GM18508 (cell line): ENCODE results near the gene LYST.
"Not testable (repeated sequence)": the region's sequence is repeated elsewhere in the genome, so short reads cannot be mapped to it uniquely, and the experiment has no call there.

Experiments used
- ATAC-seq: cut with Tn5 transposase; IDR thresholded peaks from one replicate; pipeline ENCODE4 v1.9.1; 2021; ENCODE audit warnings: moderate number of reproducible peaks; ENCODE audit not compliant: insufficient read depth, unreplicated experiment

The LYST gene, protein sequence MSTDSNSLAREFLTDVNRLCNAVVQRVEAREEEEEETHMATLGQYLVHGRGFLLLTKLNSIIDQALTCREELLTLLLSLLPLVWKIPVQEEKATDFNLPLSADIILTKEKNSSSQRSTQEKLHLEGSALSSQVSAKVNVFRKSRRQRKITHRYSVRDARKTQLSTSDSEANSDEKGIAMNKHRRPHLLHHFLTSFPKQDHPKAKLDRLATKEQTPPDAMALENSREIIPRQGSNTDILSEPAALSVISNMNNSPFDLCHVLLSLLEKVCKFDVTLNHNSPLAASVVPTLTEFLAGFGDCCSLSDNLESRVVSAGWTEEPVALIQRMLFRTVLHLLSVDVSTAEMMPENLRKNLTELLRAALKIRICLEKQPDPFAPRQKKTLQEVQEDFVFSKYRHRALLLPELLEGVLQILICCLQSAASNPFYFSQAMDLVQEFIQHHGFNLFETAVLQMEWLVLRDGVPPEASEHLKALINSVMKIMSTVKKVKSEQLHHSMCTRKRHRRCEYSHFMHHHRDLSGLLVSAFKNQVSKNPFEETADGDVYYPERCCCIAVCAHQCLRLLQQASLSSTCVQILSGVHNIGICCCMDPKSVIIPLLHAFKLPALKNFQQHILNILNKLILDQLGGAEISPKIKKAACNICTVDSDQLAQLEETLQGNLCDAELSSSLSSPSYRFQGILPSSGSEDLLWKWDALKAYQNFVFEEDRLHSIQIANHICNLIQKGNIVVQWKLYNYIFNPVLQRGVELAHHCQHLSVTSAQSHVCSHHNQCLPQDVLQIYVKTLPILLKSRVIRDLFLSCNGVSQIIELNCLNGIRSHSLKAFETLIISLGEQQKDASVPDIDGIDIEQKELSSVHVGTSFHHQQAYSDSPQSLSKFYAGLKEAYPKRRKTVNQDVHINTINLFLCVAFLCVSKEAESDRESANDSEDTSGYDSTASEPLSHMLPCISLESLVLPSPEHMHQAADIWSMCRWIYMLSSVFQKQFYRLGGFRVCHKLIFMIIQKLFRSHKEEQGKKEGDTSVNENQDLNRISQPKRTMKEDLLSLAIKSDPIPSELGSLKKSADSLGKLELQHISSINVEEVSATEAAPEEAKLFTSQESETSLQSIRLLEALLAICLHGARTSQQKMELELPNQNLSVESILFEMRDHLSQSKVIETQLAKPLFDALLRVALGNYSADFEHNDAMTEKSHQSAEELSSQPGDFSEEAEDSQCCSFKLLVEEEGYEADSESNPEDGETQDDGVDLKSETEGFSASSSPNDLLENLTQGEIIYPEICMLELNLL (N-terminal part only)

DNA sequence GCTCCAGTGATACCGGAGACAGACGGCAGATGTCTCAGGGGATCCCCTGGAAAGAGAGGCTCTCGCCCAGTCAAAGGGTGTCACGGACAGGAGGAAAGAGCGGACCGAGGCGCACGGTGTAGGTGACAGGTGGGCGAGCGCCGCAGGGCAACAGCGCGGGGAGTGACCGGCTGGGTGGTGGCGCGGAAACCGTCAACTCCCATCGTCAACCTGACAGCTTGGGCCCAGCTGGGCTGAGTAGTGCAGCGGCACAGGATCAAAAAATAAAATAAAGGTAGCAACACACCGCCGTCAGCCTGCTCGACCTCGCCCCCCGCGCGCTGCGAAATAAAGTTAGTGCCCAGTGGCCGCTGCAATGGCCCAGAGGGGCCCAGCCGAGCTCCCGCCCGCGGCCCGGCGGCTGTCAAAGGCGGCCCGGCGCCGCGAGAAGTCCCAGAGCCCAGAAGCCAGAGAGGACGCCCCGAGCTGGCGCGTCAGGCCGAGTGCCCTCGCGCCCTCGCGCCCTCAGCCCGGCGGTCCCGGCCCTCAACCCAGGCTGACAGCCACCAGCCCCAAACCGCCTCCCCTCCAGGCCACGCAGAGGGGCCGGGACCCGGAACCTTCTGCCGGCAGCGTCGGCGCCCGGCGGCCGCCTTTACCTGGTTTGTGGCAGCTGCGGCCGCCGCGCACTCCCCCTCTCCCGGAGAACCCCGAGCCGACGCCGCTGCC lies at the start of gene LYST:
Gene LYST (minus strand): TSS at position 702 of the 708 bp plus-strand sequence. CDS start 36,489 bp downstream, outside the sequence.
- ATAC-seq = peak; percentile 39

DNA sequence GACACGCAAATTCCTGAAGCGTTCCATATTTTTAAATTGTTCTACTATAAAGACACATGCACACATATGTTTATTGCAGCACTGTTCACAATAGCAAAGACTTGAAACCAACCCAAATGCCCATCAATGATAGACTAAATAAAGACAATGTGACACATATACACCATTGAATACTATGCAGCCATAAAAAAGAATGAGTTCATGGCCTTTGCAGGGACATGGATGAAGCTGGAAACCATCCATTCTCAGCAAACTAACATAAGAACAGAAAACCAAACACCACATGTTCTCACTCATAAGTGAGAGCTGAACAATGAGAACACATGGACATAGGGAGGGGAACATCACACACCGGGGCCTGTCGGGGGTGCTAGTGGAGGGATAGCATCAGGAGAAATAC lies 48.8 kb upstream of the LYST start:
- not testable (repeated sequence) for ATAC-seq

DNA sequence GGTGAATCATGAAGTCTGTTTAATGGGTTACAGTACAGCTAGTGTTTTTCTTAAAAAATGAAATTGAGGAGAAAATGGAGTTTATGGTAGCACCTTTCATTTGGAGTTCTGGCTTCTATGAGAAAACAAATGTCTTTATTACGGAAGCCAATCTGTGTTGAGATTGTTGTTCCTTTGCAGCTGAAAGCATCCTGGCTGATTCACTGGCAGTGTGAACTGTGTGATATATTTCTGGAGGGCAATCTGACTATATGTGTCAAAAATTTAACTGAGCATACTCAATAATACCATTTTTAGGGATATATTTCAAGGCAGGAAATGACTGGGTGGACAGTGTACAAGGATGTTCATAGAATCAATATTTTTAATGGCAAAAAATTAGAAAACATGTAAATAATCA lies 46.6 kb upstream of the LYST start:
- ATAC-seq = no peak

DNA sequence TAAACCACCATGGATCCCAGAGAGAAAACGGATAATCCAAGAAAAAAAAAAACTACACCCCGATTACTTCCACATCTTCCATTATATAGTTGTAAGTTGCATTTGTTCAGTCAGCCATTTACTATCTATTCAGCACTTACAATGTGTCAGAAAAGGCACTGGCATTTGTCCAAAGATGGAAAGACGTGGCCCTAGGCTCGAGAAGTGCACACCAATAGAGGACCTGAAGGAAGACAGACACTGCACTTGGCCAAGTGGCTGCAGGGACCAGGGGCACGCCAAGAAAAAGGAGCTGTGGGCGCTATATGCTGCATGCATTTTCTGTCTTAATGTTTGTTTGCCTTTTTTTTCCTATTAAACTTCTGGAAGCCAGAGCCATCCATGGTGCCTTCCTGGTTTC lies 45.2 kb upstream of the LYST start:
- ATAC-seq = no peak

DNA sequence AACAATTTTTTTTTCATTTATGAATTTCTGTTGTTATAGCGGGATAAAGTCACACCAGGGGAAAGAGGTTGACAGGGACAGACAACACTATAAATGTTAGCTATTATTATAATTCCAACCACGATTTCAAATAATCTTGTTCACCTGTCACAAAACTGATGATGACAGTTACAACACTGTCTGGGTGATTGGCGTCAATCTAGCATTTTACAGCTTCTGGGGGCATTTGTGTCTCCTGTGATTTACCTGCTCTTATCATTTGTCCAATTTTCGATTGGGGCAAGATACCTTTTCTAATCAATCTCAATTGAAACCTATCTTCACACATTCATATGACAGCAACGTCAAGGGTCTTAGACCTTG lies 44.6 kb upstream of the LYST start:
- no peak for ATAC-seq

DNA sequence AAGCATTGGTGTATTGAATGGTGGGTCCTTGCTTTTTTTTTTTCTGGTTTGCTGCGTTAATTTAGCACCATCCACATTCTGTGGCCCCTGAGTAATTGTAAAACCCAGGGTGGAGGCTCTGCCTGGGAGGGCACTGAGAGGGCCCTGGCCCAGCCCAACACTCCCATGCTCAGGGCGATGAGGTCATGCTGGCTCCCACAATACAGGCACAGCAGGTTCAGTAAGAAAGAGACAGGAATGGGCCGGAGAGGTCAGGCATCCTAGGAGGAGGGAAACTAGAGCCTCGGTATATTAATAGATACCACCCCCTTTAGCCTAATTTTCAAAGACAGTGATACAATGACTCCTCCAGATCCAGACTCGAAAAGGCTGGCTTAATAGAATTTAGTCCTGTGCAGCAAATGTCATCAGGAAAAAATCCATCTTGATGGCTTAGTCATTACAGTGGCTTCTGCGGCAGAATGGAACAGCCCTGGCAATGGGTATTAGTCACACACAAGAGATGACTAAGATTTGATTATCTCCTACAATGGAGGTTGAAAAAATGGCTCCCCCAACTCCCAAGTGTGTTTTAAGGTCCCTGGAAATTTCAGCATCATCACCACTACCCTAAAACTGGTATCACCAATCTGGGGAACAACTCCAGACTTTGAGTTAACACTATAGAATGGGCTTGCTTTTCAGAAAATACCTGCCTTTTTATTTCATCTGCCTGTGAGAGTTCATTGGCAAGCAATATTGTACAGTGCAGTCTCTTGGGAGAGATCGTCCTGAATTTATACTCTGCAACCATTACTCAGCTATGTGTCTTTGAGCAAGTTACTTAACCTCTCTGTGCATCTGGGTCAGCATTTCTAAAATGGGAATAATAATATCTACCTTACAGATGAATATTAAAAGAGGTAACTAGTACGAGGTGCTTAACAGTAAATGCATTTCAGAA lies 43.9 kb upstream of the LYST start:
- no peak for ATAC-seq

- no peak for ATAC-seq
These were observed 42.2 kb upstream of the LYST start for GRCh38 chr1:235908742-235909520.

- no peak for ATAC-seq
These were observed 41.2 kb upstream of the LYST start for GRCh38 chr1:235907897-235908240.

DNA sequence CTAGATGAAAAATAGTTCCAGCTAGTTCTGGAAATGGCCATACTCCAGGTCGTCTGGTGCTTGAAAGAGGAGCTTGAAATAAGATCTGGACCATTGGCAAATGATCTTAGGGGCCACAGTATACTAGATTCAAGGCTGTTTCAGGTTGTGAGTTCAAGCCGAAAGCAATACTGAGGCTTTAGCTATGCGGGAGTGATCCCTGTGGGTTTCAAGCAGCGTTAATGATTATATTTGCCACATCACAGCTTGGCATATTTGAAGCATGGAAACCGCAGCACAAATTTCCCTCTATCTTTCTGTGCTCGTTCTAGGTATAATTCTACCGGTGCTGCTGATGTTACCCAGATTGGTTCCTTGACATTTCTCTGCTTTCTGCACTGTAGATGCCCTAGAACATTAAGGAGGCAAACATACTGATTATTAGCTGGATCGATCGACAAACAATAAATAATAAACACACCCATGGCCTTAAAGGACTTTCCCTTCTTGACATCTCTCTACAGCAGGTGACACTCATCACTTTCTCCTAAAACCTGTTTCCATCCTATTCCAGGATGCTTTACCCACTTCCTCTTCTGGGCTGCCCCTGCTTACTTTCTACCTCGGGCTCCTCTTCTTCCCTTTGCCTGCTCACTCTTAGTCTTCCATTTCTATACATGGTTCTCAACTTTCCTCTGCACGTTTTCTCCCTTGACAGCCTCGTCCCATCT lies 40.6 kb upstream of the LYST start:
- ATAC-seq = no peak

GRCh38 chr1:235906436-235906835 lies 39.7 kb upstream of the LYST start:
- ATAC-seq = no peak

- ATAC-seq = not testable (repeated sequence)
These were observed 37.1 kb upstream of the LYST start for GRCh38 chr1:235903809-235904208.

DNA sequence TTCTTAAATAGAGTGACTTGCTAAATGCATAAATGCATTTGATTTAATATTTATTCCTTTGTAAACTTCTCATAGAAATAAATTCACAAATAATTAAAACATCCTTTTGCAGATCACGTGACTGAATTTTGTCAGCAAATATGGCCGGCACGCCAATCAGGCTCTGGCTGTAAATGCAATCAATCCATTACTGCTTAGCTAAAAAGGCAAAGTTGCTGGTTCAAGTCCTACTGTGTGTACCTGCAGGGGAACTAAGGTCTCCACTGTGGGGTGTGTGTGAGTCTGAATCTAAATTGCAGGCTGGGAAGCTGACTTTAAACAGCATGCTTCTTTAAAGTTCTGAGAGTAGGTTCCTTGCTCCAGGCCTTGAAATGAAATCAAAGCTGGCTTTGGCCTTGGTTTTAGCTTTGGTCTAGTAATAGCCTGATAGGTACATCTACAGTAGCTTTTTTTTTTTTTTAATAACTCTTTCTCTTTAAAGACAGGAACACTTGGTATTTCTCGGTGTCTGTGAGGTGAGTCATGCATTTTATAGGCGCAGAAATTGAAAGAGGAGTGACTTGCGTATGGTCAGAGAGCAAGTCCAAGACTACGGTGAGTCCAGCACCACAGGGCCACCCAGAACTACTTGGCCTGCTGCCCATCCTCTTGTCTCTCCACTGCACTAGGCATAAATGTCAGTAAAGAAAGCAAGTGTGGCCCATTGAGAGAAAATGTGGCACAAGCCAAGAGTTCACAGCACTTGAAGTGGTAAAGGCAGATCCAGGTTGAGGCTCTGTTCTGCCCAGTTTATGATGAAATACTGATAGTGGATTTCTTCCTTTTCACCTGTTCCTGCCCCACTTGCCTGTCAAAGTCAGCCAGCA lies 36.2 kb upstream of the LYST start:
- no peak for ATAC-seq

DNA sequence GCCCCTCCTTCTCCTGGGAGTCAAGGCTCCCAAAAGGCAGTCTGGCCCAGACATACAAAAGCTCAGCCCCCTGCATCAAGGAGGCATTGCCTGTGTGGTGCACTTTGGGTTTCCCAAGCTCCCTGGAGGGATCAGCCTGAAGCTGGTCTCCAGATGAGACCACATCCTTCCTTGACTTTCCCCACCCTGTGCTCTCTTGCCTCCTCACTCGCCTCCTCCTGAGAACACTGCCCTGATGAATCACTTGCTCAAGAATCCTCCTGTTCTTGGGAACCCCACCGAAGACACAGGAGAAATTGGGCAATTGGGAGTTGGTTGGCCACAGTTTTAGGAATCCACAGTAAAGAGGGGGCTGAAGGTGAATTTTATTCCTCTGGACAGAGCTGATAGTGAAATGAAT lies 34.8 kb upstream of the LYST start:
- no peak for ATAC-seq

GRCh38 chr1:235898126-235898525 lies 31.4 kb upstream of the LYST start:
- no peak for ATAC-seq

GRCh38 chr1:235893840-235894239 lies 27.1 kb upstream of the LYST start:
- ATAC-seq = no peak

DNA sequence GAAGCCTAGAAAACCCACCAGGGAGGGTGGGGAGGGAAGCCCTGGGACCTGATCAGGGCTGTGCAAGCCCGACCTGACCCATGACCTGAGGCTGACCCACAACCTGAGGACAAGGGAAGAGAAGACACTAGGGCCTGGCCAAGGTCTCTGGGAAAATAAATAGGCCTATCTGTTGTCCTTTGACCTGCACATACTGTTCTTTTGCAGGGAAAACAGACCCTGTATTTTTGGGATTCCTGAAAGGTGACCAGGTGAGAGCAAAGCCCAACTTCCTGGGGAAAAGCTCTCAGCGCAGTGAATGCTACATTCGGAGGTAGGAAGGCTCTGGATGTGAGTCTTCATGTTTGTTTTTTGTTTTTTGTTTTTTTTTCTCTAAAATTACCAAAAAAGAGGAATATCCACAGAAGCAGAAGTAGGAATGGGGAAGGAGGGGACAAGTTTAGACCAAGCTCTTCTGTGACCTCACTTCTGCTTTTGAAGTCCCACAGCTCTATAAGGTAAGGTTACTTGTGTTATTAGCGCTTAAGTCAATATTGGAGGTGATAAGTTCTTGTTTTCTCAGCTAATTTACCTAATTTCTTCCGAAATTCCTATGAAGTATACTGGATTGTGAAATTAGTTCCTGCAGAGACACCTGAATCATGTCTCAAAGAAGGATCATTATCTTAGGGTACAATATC lies 26.2 kb upstream of the LYST start:
- ATAC-seq = no peak
